ENCODE results near the gene METTL1.
A peak's percentile ranks its signal among the peaks of the same experiment; 100 is the strongest.

The METTL1 gene

GRCh38 chr12:57783466-57783801 lies 11.5 kb upstream of the METTL1 start:
- TF ChIP-seq CTCF (IDR thresholded peaks at IDR 0.05), result no peak

DNA sequence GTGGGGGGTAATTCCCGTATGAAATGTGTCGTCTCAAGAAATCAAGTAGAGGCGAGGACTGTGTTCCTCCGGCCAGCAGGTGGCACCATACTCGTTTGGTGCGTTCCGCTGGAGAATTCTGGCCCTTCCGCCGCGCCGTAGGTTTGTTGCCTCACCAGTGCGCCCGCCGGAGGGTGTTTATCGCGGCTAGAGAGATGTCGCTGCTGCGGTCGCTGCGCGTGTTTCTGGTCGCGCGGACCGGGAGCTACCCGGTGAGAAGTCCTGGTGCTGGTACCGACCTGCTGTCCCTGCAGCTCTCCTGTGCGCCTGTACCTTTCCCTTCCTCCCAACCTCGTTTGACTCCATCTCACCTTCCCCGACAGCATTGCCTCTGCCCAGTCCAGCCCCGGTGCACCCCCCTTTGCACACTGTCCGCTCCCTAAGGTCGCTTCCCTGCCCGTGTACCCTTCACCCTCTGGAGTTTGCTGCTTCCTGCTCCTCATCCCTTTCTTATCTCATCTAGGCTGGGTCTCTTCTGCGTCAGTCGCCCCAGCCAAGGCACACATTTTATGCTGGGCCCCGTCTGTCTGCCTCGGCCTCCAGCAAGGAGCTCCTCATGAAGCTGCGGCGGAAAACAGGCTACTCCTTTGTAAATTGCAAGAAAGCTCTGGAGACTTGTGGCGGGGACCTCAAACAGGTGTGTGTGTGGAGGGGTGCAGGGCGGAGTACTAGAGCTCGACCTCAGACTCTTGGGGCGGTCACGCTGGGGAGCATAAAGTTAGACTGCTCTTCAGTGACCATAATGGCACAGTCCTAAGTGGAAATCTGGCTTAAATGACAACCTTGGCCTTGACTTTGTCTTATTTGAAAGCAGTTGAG lies 10.9 kb upstream of the METTL1 start, which contains the start of gene TSFM:
TSFM (plus strand) TSS at position 180 of the 858 bp plus-strand sequence; CDS start at position 195, 15 bp downstream.
- TF ChIP-seq CTCF (IDR thresholded peaks at IDR 0.05), result peak; percentile 91

- TF ChIP-seq CTCF (IDR thresholded peaks at IDR 0.05), result no peak
Measured at GRCh38 chr12:57782243-57782607, 10.3 kb upstream of the METTL1 start.

DNA sequence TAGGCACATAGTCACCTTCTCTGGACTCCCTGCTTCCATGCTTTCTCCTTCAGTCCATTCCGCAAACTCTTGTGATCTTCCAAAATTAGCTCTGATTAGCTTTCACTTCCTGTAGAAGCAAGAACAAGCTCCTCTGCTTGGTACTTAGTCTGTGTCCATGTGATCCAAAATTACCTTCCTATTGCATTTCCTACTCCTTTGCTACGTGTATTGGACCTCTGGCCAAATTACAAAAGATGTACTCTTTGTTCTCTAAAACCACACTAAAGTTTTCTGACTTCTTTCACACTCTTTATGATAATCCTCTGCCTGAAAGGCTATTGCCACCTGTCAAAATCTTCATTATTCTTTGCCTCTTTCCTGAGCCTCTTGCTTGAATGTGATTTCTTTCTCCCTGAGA lies 9.9 kb upstream of the METTL1 start:
- no peak for TF ChIP-seq CTCF (IDR thresholded peaks at IDR 0.05)

GRCh38 chr12:57781244-57781643 lies 9.3 kb upstream of the METTL1 start:
- TF ChIP-seq CTCF (IDR thresholded peaks at IDR 0.05), result no peak

DNA sequence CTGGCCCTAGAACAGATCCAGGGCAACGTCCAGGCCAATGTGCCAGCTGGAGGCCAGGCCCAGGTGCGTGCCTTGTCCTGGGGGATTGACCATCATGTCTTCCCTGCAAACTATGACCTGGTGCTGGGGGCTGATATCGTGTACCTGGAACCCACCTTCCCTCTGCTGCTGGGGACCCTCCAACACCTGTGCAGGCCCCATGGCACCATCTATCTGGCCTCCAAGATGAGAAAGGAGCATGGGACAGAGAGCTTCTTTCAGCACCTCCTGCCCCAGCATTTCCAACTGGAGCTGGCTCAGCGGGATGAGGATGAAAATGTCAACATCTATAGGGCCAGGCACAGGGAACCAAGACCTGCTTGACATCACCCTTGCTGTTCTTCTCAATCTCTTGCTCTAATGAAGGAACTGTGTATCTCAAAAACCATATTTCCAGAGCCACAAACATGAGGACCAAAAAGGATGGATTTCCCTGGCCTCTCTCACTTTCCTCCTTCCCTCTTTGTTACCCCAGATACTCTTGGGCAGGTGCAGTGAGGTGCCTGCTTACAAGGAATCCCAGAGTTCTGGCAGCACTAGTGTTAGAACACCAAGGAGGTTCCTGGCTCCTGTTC lies 8.5 kb upstream of the METTL1 start:
- TF ChIP-seq CTCF (IDR thresholded peaks at IDR 0.05), result no peak

DNA sequence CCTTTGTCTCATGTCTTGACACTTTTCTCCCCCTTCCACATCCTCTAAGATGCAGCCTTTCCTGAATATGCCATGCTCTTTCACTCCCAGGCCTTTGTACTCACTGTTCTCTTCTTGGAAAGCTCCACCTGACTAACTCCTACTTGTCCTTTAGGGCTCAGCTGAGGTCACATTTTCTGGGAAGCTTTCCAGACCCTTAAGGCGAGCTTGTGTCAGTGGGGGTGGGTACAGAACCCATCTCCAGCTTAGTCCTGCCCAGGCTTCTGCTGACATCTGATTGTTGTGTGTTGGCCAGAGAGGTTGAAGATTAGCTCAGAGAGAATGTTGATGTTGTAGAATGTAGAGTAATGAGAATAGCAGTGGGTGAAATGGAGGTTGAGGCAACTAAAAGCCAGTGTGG lies 7.8 kb upstream of the METTL1 start:
- no peak for TF ChIP-seq CTCF (IDR thresholded peaks at IDR 0.05)
